Measurements from ENCODE around the gene GPC3. TPM values are rescaled to one million over a fixed set of nuclear protein-coding genes. Genes with fewer than 3 reads are reported as not detected.

Gene GPC3
- total RNA-seq, 1 donor from 2014 or later, result 30.4 TPM

DNA sequence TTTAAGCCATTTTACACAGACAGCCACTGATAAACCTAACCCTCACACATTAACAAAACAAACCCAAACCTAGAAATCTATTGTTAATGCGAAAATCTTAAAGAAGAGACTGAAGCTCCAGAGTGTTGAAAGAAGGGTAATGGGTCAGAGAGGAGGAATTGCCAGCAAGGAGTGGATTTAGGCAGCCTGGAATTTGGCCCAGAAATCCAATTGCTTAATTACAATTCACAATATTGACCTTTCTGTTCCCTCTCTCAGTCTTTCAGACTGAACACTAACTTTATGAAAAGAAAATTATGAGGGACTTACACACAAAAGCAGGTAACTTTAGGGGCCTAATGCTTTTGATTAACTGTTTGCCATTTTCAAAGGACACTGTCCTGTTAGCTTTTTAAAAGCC lies 384.9 kb downstream of the GPC3 start:
- no peak overlapping the region for H3K4me3 Mint-ChIP-seq
- no peaks in the 10 kb centered on the region for H3K27me3 Mint-ChIP-seq (ENCODE audit: low read depth)
- no peaks in the 10 kb centered on the region for H3K36me3 Mint-ChIP-seq (ENCODE audit: low read depth)
- peaks cover 6% of the 10 kb centered on the region for H3K4me1 Mint-ChIP-seq
- TF ChIP-seq, protein P1, sequence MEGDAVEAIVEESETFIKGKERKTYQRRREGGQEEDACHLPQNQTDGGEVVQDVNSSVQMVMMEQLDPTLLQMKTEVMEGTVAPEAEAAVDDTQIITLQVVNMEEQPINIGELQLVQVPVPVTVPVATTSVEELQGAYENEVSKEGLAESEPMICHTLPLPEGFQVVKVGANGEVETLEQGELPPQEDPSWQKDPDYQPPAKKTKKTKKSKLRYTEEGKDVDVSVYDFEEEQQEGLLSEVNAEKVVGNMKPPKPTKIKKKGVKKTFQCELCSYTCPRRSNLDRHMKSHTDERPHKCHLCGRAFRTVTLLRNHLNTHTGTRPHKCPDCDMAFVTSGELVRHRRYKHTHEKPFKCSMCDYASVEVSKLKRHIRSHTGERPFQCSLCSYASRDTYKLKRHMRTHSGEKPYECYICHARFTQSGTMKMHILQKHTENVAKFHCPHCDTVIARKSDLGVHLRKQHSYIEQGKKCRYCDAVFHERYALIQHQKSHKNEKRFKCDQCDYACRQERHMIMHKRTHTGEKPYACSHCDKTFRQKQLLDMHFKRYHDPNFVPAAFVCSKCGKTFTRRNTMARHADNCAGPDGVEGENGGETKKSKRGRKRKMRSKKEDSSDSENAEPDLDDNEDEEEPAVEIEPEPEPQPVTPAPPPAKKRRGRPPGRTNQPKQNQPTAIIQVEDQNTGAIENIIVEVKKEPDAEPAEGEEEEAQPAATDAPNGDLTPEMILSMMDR (conservative IDR thresholded peaks at IDR 0.05), result no peak
- no peak for DNase-seq (ENCODE audit: low read depth, low spot score)
- H3K9me3 Mint-ChIP-seq, result no peaks in the 10 kb centered on the region
- no peak overlapping the region for H3K27ac Mint-ChIP-seq (ENCODE audit: unreplicated experiment)

DNA sequence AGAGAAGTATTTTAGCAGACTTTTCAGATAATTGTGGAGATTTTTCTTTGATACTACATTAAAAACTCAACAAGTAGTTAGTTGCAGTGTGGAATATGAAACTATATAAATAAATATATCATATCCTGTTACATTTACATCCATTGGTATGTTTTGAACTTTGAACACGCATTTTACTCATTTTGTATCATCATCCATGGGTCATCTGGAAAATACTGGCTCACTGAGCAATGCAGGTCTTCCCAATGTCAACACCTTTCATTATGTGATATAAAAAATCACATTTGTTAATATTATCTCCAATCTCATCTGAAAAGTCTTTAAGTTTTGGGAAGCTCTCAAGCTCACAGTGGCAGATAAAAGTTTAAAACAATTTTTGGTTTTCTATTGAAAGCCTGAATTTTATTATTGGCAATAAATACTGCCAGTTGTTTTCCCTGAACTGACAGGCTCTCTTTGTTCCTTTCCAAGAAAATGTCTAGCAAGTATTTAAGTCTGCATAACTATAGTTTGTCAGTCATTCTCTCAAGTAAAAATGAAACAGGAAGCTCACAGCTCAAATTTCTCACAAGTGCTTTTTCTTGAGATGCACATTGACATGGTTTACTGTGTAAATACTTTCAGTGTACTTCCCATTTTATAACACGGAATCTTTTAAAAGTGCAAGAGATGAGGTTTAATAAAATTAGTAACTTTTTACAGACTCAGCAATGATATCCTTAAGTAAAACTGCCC lies 386.6 kb downstream of the GPC3 start:
- Mint-ChIP-seq H3K9me3 (no peaks in the 10 kb centered on the region), H3K4me1 (peaks cover 6% of the 10 kb centered on the region), H3K27ac (ENCODE audit: unreplicated experiment) (no peak overlapping the region), H3K27me3 (ENCODE audit: low read depth) (no peaks in the 10 kb centered on the region), H3K36me3 (ENCODE audit: low read depth) (no peaks in the 10 kb centered on the region), H3K4me3 (no peak overlapping the region)
- TF ChIP-seq, protein P1 (conservative IDR thresholded peaks at IDR 0.05), result no peak
- no peak for DNase-seq (ENCODE audit: low read depth, low spot score)

DNA sequence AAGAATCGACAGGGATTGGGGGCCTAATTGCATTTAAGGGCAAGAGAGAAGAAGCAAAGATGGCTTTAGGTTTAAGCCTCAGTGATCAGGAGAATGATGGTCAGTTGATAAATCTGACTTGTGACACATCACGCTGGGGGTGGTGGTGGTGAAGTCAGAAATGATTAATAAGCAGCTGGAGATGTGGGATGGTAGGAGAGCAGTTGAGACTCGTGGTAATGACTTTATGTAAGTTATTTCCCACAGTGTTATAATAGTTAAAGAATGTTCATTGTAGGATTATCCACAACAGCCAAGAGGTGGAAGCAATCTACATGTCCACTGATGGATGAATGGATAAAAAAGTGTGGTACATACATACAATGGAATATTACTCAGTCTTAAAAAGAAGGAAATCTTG lies 391.2 kb downstream of the GPC3 start:
- no peaks in the 10 kb centered on the region for H3K27me3 Mint-ChIP-seq (ENCODE audit: low read depth)
- peaks cover 4% of the 10 kb centered on the region for H3K4me1 Mint-ChIP-seq
- H3K4me3 Mint-ChIP-seq, result no peak overlapping the region
- TF ChIP-seq, protein P1 (conservative IDR thresholded peaks at IDR 0.05), result no peak
- DNase-seq (ENCODE audit: low read depth, low spot score), result no peak
- no peaks in the 10 kb centered on the region for H3K36me3 Mint-ChIP-seq (ENCODE audit: low read depth)
- H3K9me3 Mint-ChIP-seq, result no peaks in the 10 kb centered on the region
- H3K27ac Mint-ChIP-seq (ENCODE audit: unreplicated experiment), result no peak overlapping the region

GRCh38 chrX:133593531-133593930 lies 391.9 kb downstream of the GPC3 start:
- TF ChIP-seq, protein P1 (conservative IDR thresholded peaks at IDR 0.05), result no peak
- H3K27ac Mint-ChIP-seq (ENCODE audit: unreplicated experiment), result no peak overlapping the region
- H3K27me3 Mint-ChIP-seq (ENCODE audit: low read depth), result no peaks in the 10 kb centered on the region
- H3K36me3 Mint-ChIP-seq (ENCODE audit: low read depth), result no peaks in the 10 kb centered on the region
- H3K4me1 Mint-ChIP-seq, result no peaks in the 10 kb centered on the region
- no peaks in the 10 kb centered on the region for H3K9me3 Mint-ChIP-seq
- no peak overlapping the region for H3K4me3 Mint-ChIP-seq
- DNase-seq (ENCODE audit: low read depth, low spot score), result no peak

DNA sequence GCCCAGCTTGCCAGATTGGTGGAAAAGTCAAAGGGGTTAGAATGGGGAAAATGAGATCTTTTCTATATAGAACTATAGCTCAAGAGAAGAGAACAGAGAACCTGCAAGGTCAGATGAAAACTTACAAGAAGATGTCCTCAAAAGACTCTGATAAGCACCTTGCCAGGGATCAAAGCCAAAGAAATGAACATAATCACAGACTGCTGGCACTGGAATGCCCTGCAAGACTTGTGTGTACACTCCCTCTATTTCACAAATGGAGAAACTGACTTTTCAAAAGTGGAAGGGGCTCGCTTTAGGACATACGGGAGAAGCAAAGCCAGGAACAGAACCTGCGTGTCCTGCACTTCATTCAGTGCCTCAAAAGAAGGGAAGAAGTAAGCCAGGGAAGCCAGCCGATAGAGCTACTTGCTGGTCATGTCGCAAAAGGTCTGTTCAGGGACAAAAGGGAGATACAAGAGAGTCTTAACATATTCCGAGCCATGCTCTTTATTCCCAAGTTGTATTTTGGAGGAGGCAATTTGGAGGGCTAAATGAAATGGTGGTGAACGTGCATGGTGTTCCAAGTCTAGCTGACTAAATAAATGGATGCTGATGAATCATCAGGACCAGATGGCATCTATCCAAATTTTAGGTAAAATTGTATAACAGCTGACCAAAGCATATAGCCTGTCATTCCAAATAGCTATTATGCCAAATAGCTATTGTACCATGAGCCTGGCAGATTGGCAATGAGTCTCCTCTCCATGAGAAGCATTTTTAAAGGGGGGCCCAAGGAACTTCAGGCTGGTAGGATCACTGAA lies 394.5 kb downstream of the GPC3 start:
- Mint-ChIP-seq H3K4me3 (no peak overlapping the region), H3K27me3 (ENCODE audit: low read depth) (no peaks in the 10 kb centered on the region), H3K27ac (ENCODE audit: unreplicated experiment) (no peak overlapping the region), H3K9me3 (no peaks in the 10 kb centered on the region), H3K36me3 (ENCODE audit: low read depth) (no peaks in the 10 kb centered on the region), H3K4me1 (no peaks in the 10 kb centered on the region)
- TF ChIP-seq, protein P1 (conservative IDR thresholded peaks at IDR 0.05), result no peak
- DNase-seq (ENCODE audit: low read depth, low spot score), result no peak
